ENCODE data around the gene SF3B3.

The SF3B3 gene

GRCh38 chr16:70563636-70564035 is 40.0 kb downstream of the SF3B3 start:
- Histone ChIP-seq H3K4me2 (ENCODE audit: low read depth, low read length) (no peak overlapping the region), H3K9ac (ENCODE audit: low read length) (no peak overlapping the region), H3F3A (ENCODE audit: insufficient read depth, low read length) (peaks cover 6% of the 10 kb centered on the region; the same call in 1 of the 2 replicates), H4K20me1 (ENCODE audit: insufficient read depth, low read length) (peaks cover 5% of the 10 kb centered on the region; the same call in 1 of the 2 replicates), H3K9me2 (replicated peaks; ENCODE audit: insufficient read depth, low read length) (no peaks in the 10 kb centered on the region), H3K27ac (ENCODE audit: low read length) (no peak overlapping the region), H3K36me3 (replicated peaks; ENCODE audit: insufficient read depth, low read length) (peaks cover 60% of the 10 kb centered on the region), H3K4me3 (ENCODE audit: low read length) (no peak overlapping the region), H3K27me3 (replicated peaks; ENCODE audit: insufficient read depth, low read length) (no peaks in the 10 kb centered on the region), H3K9me3 (replicated peaks; ENCODE audit: insufficient read depth, low read length) (no peaks in the 10 kb centered on the region), H3K4me1 (ENCODE audit: low read length) (no peaks in the 10 kb centered on the region; the same call in 1 of the 2 replicates), H3K79me2 (ENCODE audit: low read length) (peaks cover 88% of the 10 kb centered on the region), H2AFZ (ENCODE audit: low read length) (no peak overlapping the region)
- TF ChIP-seq CTCF (IDR thresholded peaks at IDR 0.05; ENCODE audit: low read length) (no peak), EZH2phosphoT487 (IDR thresholded peaks at IDR 0.05; ENCODE audit: low read length) (no peak), EZH2 (optimal IDR thresholded peaks at IDR 0.05; ENCODE audit: low read depth, low read length) (no peak)
- DNase-seq, result no peak

DNA sequence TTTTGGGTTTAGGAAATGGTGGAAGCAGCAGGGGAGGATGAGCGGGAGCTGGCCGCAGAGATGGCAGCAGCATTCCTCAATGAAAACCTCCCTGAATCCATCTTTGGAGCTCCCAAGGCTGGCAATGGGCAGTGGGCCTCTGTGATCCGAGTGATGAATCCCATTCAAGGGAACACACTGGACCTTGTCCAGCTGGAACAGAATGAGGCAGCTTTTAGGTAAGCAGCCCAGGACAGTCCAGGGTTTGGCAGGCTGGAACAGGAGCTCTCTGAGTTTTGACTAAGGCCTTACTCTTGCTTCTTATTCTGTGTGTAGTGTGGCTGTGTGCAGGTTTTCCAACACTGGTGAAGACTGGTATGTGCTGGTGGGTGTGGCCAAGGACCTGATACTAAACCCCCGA is 41.4 kb downstream of the SF3B3 start:
- Histone ChIP-seq H3K9ac (ENCODE audit: low read length) (no peak overlapping the region), H3K9me2 (replicated peaks; ENCODE audit: insufficient read depth, low read length) (no peaks in the 10 kb centered on the region), H3K9me3 (replicated peaks; ENCODE audit: insufficient read depth, low read length) (no peaks in the 10 kb centered on the region), H3K27me3 (replicated peaks; ENCODE audit: insufficient read depth, low read length) (no peaks in the 10 kb centered on the region), H3K79me2 (ENCODE audit: low read length) (peaks cover 91% of the 10 kb centered on the region), H4K20me1 (ENCODE audit: insufficient read depth, low read length) (peaks cover 5% of the 10 kb centered on the region; the same call in 1 of the 2 replicates), H3F3A (ENCODE audit: insufficient read depth, low read length) (peaks cover 6% of the 10 kb centered on the region; the same call in 1 of the 2 replicates), H3K4me3 (ENCODE audit: low read length) (no peak overlapping the region), H3K36me3 (replicated peaks; ENCODE audit: insufficient read depth, low read length) (peaks cover 68% of the 10 kb centered on the region), H3K4me2 (ENCODE audit: low read depth, low read length) (no peak overlapping the region), H2AFZ (ENCODE audit: low read length) (no peak overlapping the region), H3K4me1 (ENCODE audit: low read length) (peaks cover 3% of the 10 kb centered on the region), H3K27ac (ENCODE audit: low read length) (no peak overlapping the region)
- DNase-seq, result no peak
- TF ChIP-seq EZH2 (optimal IDR thresholded peaks at IDR 0.05; ENCODE audit: low read depth, low read length), result no peak

GRCh38 chr16:70568601-70569237 is 45.1 kb downstream of the SF3B3 start:
- TF ChIP-seq CTCF (IDR thresholded peaks at IDR 0.05; ENCODE audit: low read length), result no peak
- Histone ChIP-seq H3K4me3 (ENCODE audit: low read length) (no peak overlapping the region), H3K79me2 (ENCODE audit: low read length) (peaks cover 85% of the 10 kb centered on the region), H3F3A (ENCODE audit: insufficient read depth, low read length) (peaks cover 19% of the 10 kb centered on the region), H3K9ac (ENCODE audit: low read length) (no peak overlapping the region), H3K4me2 (ENCODE audit: low read depth, low read length) (no peak overlapping the region), H2AFZ (ENCODE audit: low read length) (no peak overlapping the region), H3K9me2 (replicated peaks; ENCODE audit: insufficient read depth, low read length) (no peaks in the 10 kb centered on the region), H3K9me3 (replicated peaks; ENCODE audit: insufficient read depth, low read length) (no peaks in the 10 kb centered on the region), H4K20me1 (ENCODE audit: insufficient read depth, low read length) (peaks cover 13% of the 10 kb centered on the region; the same call in 1 of the 2 replicates), H3K27me3 (replicated peaks; ENCODE audit: insufficient read depth, low read length) (no peaks in the 10 kb centered on the region), H3K4me1 (ENCODE audit: low read length) (peaks cover 33% of the 10 kb centered on the region), H3K36me3 (replicated peaks; ENCODE audit: insufficient read depth, low read length) (peaks cover 52% of the 10 kb centered on the region), H3K27ac (ENCODE audit: low read length) (no peak overlapping the region)
- no peak for DNase-seq

DNA sequence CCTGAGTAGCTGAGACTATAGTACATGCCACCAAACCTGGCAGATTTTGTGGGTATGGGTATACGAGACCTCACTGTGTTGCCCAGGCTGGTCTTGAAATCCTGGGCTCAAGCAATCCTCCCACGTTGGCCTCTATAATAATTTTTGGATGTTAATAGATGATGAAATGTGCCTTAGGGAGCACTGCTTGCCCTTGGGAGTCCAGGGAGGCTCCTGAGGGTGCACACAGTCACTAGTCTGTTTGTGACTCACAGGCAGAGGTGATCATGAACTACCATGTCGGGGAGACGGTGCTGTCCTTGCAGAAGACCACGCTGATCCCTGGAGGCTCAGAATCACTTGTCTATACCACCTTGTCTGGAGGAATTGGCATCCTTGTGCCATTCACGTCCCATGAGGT is 46.1 kb downstream of the SF3B3 start:
- peaks cover 8% of the 10 kb centered on the region; the same call in 1 of the 2 replicates for H4K20me1 ChIP-seq (ENCODE audit: insufficient read depth, low read length)
- no peak for TF ChIP-seq CTCF (IDR thresholded peaks at IDR 0.05; ENCODE audit: low read length)
- TF ChIP-seq EZH2 (optimal IDR thresholded peaks at IDR 0.05; ENCODE audit: low read depth, low read length), result no peak
- no peak for TF ChIP-seq EZH2phosphoT487 (IDR thresholded peaks at IDR 0.05; ENCODE audit: low read length)
- peaks cover 49% of the 10 kb centered on the region for H3K36me3 ChIP-seq (replicated peaks; ENCODE audit: insufficient read depth, low read length)
- no peaks in the 10 kb centered on the region for H3K9me3 ChIP-seq (replicated peaks; ENCODE audit: insufficient read depth, low read length)
- no peak for DNase-seq
- H3K27ac ChIP-seq (ENCODE audit: low read length), result no peak overlapping the region
- no peak overlapping the region for H3K9ac ChIP-seq (ENCODE audit: low read length)
- H3F3A ChIP-seq (ENCODE audit: insufficient read depth, low read length), result peaks cover 29% of the 10 kb centered on the region
- H3K9me2 ChIP-seq (replicated peaks; ENCODE audit: insufficient read depth, low read length), result no peaks in the 10 kb centered on the region
- H3K27me3 ChIP-seq (replicated peaks; ENCODE audit: insufficient read depth, low read length), result no peaks in the 10 kb centered on the region
- no peak overlapping the region for H3K4me3 ChIP-seq (ENCODE audit: low read length)
- peaks cover 74% of the 10 kb centered on the region for H3K79me2 ChIP-seq (ENCODE audit: low read length)
- H2AFZ ChIP-seq (ENCODE audit: low read length), result no peak overlapping the region
- H3K4me1 ChIP-seq (ENCODE audit: low read length), result peaks cover 42% of the 10 kb centered on the region
- no peak overlapping the region for H3K4me2 ChIP-seq (ENCODE audit: low read depth, low read length)
